Left lung (tissue), 10 donors: ENCODE measurements around the gene NDUFAF8. TPM values are rescaled to one million over a fixed set of nuclear protein-coding genes. Genes with fewer than 3 reads are reported as not detected.
A peak's percentile ranks its signal among the peaks of the same experiment; 100 is the strongest.

Experiments used
- ATAC-seq: fragments of 200-7000 bp; cut with Tn5 transposase; one replicate; pipeline ENCODE4 v1.9.1; 2020; ENCODE audit warnings: moderate library complexity
- DNase-seq, 4 donors: peaks; one replicate each; pipeline ENCODE4 v3.0.0-alpha.2; 2013 to 2020
- H3K27ac ChIP-seq, 2 donors: fragments of 200-600 bp; sonication (generic) in 1 of 2; one replicate each; pipeline versions ENCODE4 v1.5.0 to v1.8.0; 2020 to 2021
- H3K27me3 ChIP-seq, 2 donors: fragments of 200-600 bp; sonication (generic) in 1 of 2; one replicate each; pipeline versions ENCODE4 v1.5.0 to v1.8.0; 2020 to 2021
- H3K36me3 ChIP-seq, 2 donors: fragments of 200-600 bp; sonication (generic) in 1 of 2; one replicate each; pipeline versions ENCODE4 v1.5.0 to v1.8.0; 2020 to 2021
- H3K4me1 ChIP-seq, 2 donors: fragments of 200-600 bp; one replicate each; pipeline ENCODE4 v1.8.0; 2021
- H3K4me3 ChIP-seq, 2 donors: fragments of 200-600 bp; sonication (generic) in 1 of 2; one replicate each; pipeline versions ENCODE4 v1.5.0 to v1.8.0; 2020 to 2021; ENCODE audit warnings: mild to moderate bottlenecking in 1 of 2
- H3K9me3 ChIP-seq, 2 donors: fragments of 200-600 bp; sonication (generic) in 1 of 2; one replicate each; pipeline versions ENCODE4 v1.5.0 to v1.8.0; 2020 to 2021
- intact Hi-C, 2 donors: fragments of 100-400 bp; cut with DNase I; formaldehyde crosslinking; loops; one replicate each; pipeline versions ENCODE4 v1.11.2 to v1.14.2; 2022
- polyA plus RNA-seq, 6 donors: library from polyadenylated mRNA; unstranded; fragments of 120-200 nt; gene quantifications; one replicate each; pipeline ENCODE4 v1.2.1, GENCODE V29; 2013; ENCODE audit not compliant: insufficient read length in 6 of 6
- total RNA-seq, 2 donors: library from RNA; stranded (reverse); fragmentation: NEBNext Ultra II Directional; extraction: Animal tissue kit (Norgen Biotek cat#: 25700); gene quantifications; one replicate each; pipeline ENCODE4 v1.2.1, GENCODE V29; 2021
- TF ChIP-seq, protein P1 (sequence below), 2 donors: fragments of 200-600 bp; sonication (generic) in 1 of 2; IDR thresholded peaks; one replicate each; pipeline versions ENCODE4 v1.5.0 to v1.8.0; 2021; ENCODE audit warnings: antibody characterized with exemption in 2 of 2
- donor health status: DM: no; HTN: yes; CAD: no.
- donor health status: DM: no; HTN: no; CAD: no.

The NDUFAF8 gene
- total and polyA plus RNA-seq, 8 donors: 27.5 to 48.0 (median 39.1) TPM

DNA sequence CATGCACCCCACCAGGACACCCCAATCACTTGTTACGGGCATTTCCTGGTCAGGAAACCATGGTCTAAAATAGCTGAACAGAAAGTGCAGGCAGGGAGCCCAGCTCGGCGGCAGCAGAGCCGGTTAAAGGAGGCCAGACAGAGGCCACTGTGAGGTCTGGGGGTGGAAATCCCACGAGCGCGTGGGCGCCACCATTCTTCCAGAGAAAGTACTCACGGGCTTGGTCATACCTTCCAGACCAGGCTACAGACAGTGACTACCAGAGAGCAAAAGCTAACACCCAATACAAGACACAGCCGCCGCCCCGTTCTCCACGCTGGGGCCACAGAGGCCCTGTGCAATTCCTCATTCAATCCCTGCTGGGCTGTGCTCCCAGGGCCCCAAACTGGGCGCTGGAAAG, 28.2 kb upstream of the NDUFAF8 start:
- H3K36me3 ChIP-seq: peaks cover 0 to 8% of the 10 kb centered on the region in 2 donors
- DNase-seq (no peak), ATAC-seq (no peak)
- no peaks in the 10 kb centered on the region for H3K4me1 ChIP-seq
- intact Hi-C loops: no loop called here
- no peak overlapping the region for H3K4me3 ChIP-seq
- no peak overlapping the region for H3K27ac ChIP-seq
- TF ChIP-seq, protein P1, sequence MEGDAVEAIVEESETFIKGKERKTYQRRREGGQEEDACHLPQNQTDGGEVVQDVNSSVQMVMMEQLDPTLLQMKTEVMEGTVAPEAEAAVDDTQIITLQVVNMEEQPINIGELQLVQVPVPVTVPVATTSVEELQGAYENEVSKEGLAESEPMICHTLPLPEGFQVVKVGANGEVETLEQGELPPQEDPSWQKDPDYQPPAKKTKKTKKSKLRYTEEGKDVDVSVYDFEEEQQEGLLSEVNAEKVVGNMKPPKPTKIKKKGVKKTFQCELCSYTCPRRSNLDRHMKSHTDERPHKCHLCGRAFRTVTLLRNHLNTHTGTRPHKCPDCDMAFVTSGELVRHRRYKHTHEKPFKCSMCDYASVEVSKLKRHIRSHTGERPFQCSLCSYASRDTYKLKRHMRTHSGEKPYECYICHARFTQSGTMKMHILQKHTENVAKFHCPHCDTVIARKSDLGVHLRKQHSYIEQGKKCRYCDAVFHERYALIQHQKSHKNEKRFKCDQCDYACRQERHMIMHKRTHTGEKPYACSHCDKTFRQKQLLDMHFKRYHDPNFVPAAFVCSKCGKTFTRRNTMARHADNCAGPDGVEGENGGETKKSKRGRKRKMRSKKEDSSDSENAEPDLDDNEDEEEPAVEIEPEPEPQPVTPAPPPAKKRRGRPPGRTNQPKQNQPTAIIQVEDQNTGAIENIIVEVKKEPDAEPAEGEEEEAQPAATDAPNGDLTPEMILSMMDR (IDR thresholded peaks at IDR 0.05): no peak
- no peaks in the 10 kb centered on the region for H3K27me3 ChIP-seq
- H3K9me3 ChIP-seq: no peaks in the 10 kb centered on the region

GRCh38 chr17:81212365-81212764, 26.8 kb upstream of the NDUFAF8 start:
- ATAC-seq (no peak), DNase-seq (no peak)
- no peaks in the 10 kb centered on the region for H3K9me3 ChIP-seq
- no peaks in the 10 kb centered on the region for H3K27me3 ChIP-seq
- TF ChIP-seq, protein P1 (IDR thresholded peaks at IDR 0.05): no peak
- H3K27ac ChIP-seq: no peak overlapping the region
- intact Hi-C loops: no loop called here
- no peak overlapping the region for H3K4me3 ChIP-seq
- no peaks in the 10 kb centered on the region for H3K36me3 ChIP-seq
- H3K4me1 ChIP-seq: no peaks in the 10 kb centered on the region

DNA sequence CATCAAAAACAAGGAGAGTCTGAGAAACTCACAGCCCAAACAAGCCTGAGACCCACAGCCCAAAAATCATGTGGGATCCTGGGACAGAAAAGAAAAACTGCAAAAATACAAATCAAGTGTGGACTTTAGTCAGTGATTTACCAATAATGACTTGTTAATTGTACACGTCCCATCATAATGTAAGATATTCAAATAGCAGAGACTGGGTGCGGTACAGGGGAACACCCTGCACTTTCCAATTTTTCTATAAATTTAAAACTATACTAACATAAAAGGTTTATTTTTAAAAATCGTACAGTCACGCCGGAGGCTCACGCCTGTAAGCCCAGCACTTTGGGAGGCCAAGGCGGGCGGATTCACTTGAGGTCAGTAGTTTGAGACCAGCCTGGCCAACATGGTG, 25.1 kb upstream of the NDUFAF8 start:
- DNase-seq: no peak
- Histone ChIP-seq H3K36me3 (peaks cover 0 to 4% of the 10 kb centered on the region in 2 donors), H3K4me3 (no peak overlapping the region), H3K27me3 (no peaks in the 10 kb centered on the region), H3K9me3 (no peaks in the 10 kb centered on the region), H3K4me1 (no peaks in the 10 kb centered on the region), H3K27ac (no peak overlapping the region)
- TF ChIP-seq, protein P1 (IDR thresholded peaks at IDR 0.05): no peak
- intact Hi-C loops: no loop called here
- no peak for ATAC-seq

DNA sequence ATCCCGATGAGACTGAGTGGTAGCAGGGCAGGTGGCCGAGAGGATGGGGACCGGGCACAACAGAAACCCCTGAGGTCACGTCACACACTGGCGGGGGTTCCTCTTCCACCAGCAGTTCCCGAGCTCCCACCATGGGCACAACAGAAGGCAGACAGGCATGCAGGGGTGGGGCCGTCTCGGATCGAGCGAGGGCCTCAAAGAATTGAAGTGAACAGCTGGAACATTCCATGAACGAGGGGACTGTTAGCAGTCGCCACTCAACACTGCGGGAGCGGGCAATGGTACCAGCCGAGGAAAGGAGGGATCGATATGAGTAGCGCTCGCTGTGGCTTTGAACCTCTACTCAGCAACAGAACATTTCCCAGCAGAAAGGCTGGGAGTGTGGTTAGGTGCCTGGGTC, 21.6 kb upstream of the NDUFAF8 start:
- DNase-seq: no peak
- intact Hi-C loops: no loop called here
- no peak overlapping the region for H3K27ac ChIP-seq

DNA sequence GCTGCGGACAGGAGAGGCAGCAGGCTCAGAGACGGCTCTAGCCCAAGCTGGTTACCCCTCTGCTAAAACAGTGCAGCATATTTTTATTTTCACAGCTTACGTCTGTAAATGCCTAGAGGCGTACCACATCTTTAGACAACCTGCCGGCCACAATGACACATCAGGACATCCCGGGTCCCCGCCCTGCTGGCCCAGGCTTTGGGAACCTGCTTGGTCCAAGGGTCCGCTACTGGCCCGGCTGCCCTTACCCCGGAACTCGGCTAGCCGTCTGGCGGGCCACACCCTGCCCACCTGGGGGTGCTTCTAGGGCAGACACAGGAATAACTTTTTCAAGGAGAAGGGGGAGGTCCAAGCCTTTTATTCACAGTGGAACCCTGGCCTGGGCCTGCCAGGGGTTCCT, 20.7 kb upstream of the NDUFAF8 start:
- no peak for ATAC-seq
- no peak overlapping the region for H3K4me3 ChIP-seq
- H3K27me3 ChIP-seq: no peaks in the 10 kb centered on the region
- intact Hi-C loops: no loop called here
- H3K9me3 ChIP-seq: no peaks in the 10 kb centered on the region
- peaks cover 8 to 19% of the 10 kb centered on the region in 2 donors for H3K4me1 ChIP-seq
- H3K36me3 ChIP-seq: peaks cover 0 to 14% of the 10 kb centered on the region in 2 donors
- no peak overlapping the region for H3K27ac ChIP-seq
- DNase-seq: peak in 1 of 4 donors; percentile 69
- TF ChIP-seq, protein P1 (IDR thresholded peaks at IDR 0.05): no peak

More for the DNA sequence above, 21.6 kb upstream of the NDUFAF8 start:
- H3K4me1 ChIP-seq: peaks cover 8 to 14% of the 10 kb centered on the region in 2 donors
- no peak for ATAC-seq
- no peaks in the 10 kb centered on the region for H3K9me3 ChIP-seq
- TF ChIP-seq, protein P1 (IDR thresholded peaks at IDR 0.05): no peak
- no peaks in the 10 kb centered on the region for H3K27me3 ChIP-seq
- no peak overlapping the region for H3K4me3 ChIP-seq
- peaks cover 0 to 14% of the 10 kb centered on the region in 2 donors for H3K36me3 ChIP-seq
